Cardiac fibroblast (primary cell): ENCODE data around the gene MUC6.

Experiments
- DNase-seq, 2 donors: peaks; one replicate each; pipeline versions ENCODE4 v3.0.0 to v3.0.0-alpha.2; 2010; ENCODE audit warnings: low read depth in 2 of 2
- H3K4me3 ChIP-seq, 2 donors: replicated peaks in 1 of 2; 1 replicate in 1 of 2; 2 replicates in 1 of 2; pipeline ENCODE4 v1.5.1; 2011; ENCODE audit warnings: low read depth in 2 of 2, low read length in 2 of 2, mild to moderate bottlenecking in 2 of 2, moderate library complexity in 1 of 2
- CTCF ChIP-seq: IDR thresholded peaks from one replicate; pipeline ENCODE4 v1.5.1; 2011; ENCODE audit warnings: low read depth, mild to moderate bottlenecking, low read length, inconsistent platforms

The MUC6 gene

GRCh38 chr11:1000357-1001278 is 35.9 kb downstream of the MUC6 start:
- no peak overlapping the region for H3K4me3 ChIP-seq
- TF ChIP-seq CTCF, result no peak

GRCh38 chr11:999009-999408 is 37.5 kb downstream of the MUC6 start:
- no peak for TF ChIP-seq CTCF
- DNase-seq, result no peak

More at GRCh38 chr11:1000357-1001278, 35.9 kb downstream of the MUC6 start:
- DNase-seq, result no peak

GRCh38 chr11:997907-998306 is 38.6 kb downstream of the MUC6 start:
- no peak overlapping the region for H3K4me3 ChIP-seq
- DNase-seq, result no peak
- TF ChIP-seq CTCF, result no peak

More at GRCh38 chr11:999009-999408, 37.5 kb downstream of the MUC6 start:
- H3K4me3 ChIP-seq, result no peak overlapping the region

DNA sequence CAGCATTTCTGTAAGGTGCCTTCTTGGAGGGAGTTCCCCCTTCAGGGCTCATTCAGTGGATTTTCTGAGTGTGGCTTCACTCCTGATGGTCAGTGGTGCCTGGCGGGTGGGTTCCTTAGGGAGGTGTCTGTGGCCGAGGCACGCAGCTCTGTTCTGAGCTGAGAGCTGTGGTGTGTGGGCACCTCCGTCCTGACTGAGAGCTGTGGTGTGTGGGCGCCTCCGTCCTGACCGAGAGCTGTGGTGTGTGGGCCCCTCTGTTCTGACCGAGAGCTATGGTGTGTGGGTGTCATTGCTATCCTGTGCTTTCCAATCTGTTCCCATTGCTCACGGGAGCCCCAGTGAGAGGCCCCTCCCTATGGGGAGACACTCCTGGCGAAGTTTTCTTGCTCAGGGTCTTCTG is 39.8 kb downstream of the MUC6 start:
- TF ChIP-seq CTCF, result no peak
- no peak overlapping the region for H3K4me3 ChIP-seq
- no peak for DNase-seq

DNA sequence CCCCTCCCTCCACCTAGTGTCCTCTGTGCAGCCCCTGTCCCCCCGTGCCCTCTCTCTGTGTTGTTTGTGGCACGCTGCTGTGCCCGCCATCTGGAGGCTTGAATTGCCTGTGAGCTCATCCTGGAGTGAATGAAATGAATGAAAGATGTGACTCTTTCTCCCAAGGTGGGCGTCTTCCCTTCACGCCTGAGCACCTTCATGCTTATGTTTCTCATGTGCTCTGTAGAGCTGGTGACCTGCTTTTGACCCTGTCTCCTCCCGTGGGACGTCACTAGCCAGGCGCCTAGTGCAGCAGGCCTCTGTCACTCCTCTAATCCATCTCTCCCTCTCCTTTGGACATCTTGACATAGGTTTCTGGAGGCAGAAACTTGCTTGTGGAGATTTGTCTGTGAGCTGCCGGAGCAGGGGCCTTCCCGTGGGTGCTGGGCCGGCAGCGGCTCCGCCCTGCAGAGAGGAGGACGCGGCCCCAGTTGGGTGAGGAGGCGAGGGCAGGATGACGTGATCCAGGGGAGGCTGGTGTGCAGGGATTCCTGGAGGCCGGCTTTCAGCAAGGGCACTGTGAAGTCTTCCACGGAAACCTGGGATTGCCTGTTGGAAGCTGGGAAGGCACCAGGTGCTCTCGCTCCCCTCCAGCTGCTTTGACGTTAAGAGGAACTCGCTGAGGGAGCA is 40.6 kb downstream of the MUC6 start:
- TF ChIP-seq CTCF, result no peak
- no peak for DNase-seq
- no peak overlapping the region for H3K4me3 ChIP-seq

- no peak overlapping the region for H3K4me3 ChIP-seq
- TF ChIP-seq CTCF, result no peak
- no peak for DNase-seq
These were observed 41.3 kb downstream of the MUC6 start for GRCh38 chr11:995044-995751.
